ENCODE data around the gene MRPL55. TPM values are rescaled to one million over a fixed set of nuclear protein-coding genes. Genes with fewer than 3 reads are reported as not detected.

MRPL55 gene
- total and polyA plus RNA-seq, 2 of the 13 experiments (the other 11 are each of a cell fraction or from before 2014, with no cell fraction given), result 58.6 to 92.9 TPM

DNA sequence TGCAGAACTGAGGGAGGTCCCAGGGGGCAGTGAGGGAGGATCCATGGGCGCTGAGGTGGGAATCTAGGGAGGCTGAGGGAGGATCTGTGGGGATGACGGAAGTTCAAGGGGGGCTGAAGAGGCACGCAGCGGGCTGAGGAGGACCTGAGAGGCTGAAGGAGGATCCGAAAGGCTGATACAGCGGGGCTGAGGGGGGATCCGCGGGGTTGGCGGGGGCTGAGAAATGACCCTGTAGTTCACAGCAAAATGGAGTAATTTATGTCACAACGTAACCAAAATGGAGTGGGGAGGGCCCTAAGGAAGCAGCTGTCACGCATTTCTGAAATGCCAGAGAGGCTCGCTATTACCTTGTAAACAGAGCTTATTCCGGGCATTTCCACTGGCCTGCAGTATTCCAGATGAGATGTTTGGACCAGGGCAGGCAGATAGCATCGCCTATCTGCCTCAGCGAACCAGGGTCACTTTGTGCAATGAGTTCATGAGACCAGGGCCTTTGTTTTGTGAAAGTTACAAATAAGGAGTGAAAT is 926 bp upstream of the MRPL55 start (continued):
- TF ChIP-seq, protein P1, sequence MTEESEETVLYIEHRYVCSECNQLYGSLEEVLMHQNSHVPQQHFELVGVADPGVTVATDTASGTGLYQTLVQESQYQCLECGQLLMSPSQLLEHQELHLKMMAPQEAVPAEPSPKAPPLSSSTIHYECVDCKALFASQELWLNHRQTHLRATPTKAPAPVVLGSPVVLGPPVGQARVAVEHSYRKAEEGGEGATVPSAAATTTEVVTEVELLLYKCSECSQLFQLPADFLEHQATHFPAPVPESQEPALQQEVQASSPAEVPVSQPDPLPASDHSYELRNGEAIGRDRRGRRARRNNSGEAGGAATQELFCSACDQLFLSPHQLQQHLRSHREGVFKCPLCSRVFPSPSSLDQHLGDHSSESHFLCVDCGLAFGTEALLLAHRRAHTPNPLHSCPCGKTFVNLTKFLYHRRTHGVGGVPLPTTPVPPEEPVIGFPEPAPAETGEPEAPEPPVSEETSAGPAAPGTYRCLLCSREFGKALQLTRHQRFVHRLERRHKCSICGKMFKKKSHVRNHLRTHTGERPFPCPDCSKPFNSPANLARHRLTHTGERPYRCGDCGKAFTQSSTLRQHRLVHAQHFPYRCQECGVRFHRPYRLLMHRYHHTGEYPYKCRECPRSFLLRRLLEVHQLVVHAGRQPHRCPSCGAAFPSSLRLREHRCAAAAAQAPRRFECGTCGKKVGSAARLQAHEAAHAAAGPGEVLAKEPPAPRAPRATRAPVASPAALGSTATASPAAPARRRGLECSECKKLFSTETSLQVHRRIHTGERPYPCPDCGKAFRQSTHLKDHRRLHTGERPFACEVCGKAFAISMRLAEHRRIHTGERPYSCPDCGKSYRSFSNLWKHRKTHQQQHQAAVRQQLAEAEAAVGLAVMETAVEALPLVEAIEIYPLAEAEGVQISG (CRISPR knock-in tag; IDR thresholded peaks at IDR 0.05), result peak; percentile 63; the same call in 1 of the 2 replicates
- TF ChIP-seq HDAC6 (IDR thresholded peaks at IDR 0.05; ENCODE audit: low read depth, low read length) (no peak), KDM2A (CRISPR knock-in tag; IDR thresholded peaks at IDR 0.05; ENCODE audit: borderline replicate concordance, low read depth) (0 out of 2 replicates have a peak, but pooled peaks have one; percentile 23), SOX5 (CRISPR knock-in tag; IDR thresholded peaks at IDR 0.05; ENCODE audit: borderline replicate concordance) (peak; percentile 59), MAZ (IDR thresholded peaks at IDR 0.05; ENCODE audit: borderline replicate concordance, low read depth, low read length) (0 out of 2 replicates have a peak, but pooled peaks have one; percentile 15), MAZ (CRISPR knock-in tag; IDR thresholded peaks at IDR 0.05; ENCODE audit: low read depth) (no peak), PHF21A (CRISPR knock-in tag; IDR thresholded peaks at IDR 0.05) (peak; percentile 36; the same call in 1 of the 2 replicates), LCORL (IDR thresholded peaks at IDR 0.05) (no peak), LCORL (CRISPR knock-in tag; IDR thresholded peaks at IDR 0.05) (peak; percentile 77; the same call in 1 of the 2 replicates), HHEX (CRISPR knock-in tag; IDR thresholded peaks at IDR 0.05) (no peak), POLR2A (IDR thresholded peaks at IDR 0.05; ENCODE audit: insufficient read depth in 1 of 2, low read depth in 2 of 2, low read length in 2 of 2) (peak in 1 of 2 experiments; percentile 77; a peak in 2 of 4 replicates), MED1 (CRISPR knock-in tag; IDR thresholded peaks at IDR 0.05) (peak; percentile 75), ZNF749 (CRISPR knock-in tag; IDR thresholded peaks at IDR 0.05; ENCODE audit: borderline replicate concordance) (0 out of 2 replicates have a peak, but pooled peaks have one; percentile 18), PPARG (CRISPR knock-in tag; conservative IDR thresholded peaks at IDR 0.05) (0 out of 2 replicates have a peak, but pooled peaks have one; percentile 33), DPF2 (CRISPR knock-in tag; IDR thresholded peaks at IDR 0.05; ENCODE audit: borderline replicate concordance, low read depth) (no peak)
- TF ChIP-seq, protein P2, sequence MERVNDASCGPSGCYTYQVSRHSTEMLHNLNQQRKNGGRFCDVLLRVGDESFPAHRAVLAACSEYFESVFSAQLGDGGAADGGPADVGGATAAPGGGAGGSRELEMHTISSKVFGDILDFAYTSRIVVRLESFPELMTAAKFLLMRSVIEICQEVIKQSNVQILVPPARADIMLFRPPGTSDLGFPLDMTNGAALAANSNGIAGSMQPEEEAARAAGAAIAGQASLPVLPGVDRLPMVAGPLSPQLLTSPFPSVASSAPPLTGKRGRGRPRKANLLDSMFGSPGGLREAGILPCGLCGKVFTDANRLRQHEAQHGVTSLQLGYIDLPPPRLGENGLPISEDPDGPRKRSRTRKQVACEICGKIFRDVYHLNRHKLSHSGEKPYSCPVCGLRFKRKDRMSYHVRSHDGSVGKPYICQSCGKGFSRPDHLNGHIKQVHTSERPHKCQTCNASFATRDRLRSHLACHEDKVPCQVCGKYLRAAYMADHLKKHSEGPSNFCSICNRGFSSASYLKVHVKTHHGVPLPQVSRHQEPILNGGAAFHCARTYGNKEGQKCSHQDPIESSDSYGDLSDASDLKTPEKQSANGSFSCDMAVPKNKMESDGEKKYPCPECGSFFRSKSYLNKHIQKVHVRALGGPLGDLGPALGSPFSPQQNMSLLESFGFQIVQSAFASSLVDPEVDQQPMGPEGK (CRISPR knock-in tag; IDR thresholded peaks at IDR 0.05), result peak; percentile 89
- TF ChIP-seq, protein P3, sequence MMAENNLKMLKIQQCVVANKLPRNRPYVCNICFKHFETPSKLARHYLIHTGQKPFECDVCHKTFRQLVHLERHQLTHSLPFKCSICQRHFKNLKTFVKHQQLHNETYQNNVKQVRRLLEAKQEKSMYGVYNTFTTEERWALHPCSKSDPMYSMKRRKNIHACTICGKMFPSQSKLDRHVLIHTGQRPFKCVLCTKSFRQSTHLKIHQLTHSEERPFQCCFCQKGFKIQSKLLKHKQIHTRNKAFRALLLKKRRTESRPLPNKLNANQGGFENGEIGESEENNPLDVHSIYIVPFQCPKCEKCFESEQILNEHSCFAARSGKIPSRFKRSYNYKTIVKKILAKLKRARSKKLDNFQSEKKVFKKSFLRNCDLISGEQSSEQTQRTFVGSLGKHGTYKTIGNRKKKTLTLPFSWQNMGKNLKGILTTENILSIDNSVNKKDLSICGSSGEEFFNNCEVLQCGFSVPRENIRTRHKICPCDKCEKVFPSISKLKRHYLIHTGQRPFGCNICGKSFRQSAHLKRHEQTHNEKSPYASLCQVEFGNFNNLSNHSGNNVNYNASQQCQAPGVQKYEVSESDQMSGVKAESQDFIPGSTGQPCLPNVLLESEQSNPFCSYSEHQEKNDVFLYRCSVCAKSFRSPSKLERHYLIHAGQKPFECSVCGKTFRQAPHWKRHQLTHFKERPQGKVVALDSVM (CRISPR knock-in tag; IDR thresholded peaks at IDR 0.05), result 0 out of 2 replicates have a peak, but pooled peaks have one; percentile 7
- TF ChIP-seq, protein P4, sequence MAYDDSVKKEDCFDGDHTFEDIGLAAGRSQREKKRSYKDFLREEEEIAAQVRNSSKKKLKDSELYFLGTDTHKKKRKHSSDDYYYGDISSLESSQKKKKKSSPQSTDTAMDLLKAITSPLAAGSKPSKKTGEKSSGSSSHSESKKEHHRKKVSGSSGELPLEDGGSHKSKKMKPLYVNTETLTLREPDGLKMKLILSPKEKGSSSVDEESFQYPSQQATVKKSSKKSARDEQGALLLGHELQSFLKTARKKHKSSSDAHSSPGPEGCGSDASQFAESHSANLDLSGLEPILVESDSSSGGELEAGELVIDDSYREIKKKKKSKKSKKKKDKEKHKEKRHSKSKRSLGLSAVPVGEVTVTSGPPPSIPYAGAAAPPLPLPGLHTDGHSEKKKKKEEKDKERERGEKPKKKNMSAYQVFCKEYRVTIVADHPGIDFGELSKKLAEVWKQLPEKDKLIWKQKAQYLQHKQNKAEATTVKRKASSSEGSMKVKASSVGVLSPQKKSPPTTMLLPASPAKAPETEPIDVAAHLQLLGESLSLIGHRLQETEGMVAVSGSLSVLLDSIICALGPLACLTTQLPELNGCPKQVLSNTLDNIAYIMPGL (CRISPR knock-in tag; IDR thresholded peaks at IDR 0.05; ENCODE audit: borderline replicate concordance in 1 of 2, low read depth in 1 of 2), result peak in 1 of 2 experiments; percentile 26; a peak in 1 of 4 replicates

Measured in HepG2 (cell line).